Chondrocyte (in vitro differentiated cells): ENCODE measurements around the gene CRBN. TPM values are rescaled to one million over a fixed set of nuclear protein-coding genes. Genes with fewer than 3 reads are reported as not detected.
A peak's percentile ranks its signal among the peaks of the same experiment; 100 is the strongest.

Experiments
- DNase-seq: peaks from one replicate; pipeline ENCODE4 v3.0.0; 2021; ENCODE audit warnings: mixed read lengths, low spot score
- H3K27ac Mint-ChIP-seq: one replicate; pipeline ENCODE4 v1.8.0; 2021; ENCODE audit warnings: mild to moderate bottlenecking, moderate library complexity, mixed read lengths; ENCODE audit not compliant: unreplicated experiment
- H3K27me3 Mint-ChIP-seq: 2 replicates; pipeline ENCODE4 v1.8.0; 2021; ENCODE audit warnings: low read depth, mixed read lengths
- H3K36me3 Mint-ChIP-seq: 2 replicates; pipeline ENCODE4 v1.8.0; 2021; ENCODE audit warnings: low read depth, mixed read lengths
- H3K4me1 Mint-ChIP-seq: 2 replicates; pipeline ENCODE4 v1.8.0; 2021; ENCODE audit warnings: low read depth, mild to moderate bottlenecking, mixed read lengths
- H3K4me3 Mint-ChIP-seq: one replicate; pipeline ENCODE4 v1.8.0; 2021; ENCODE audit warnings: mild to moderate bottlenecking, moderate library complexity, mixed read lengths; ENCODE audit not compliant: unreplicated experiment
- H3K9me3 Mint-ChIP-seq: 2 replicates; pipeline ENCODE4 v1.8.0; 2021; ENCODE audit warnings: low read depth, mixed read lengths
- total RNA-seq: library from RNA; stranded (reverse); gene quantifications from 3 replicates; pipeline ENCODE4 v1.2.1, GENCODE V29; 2021
- TF ChIP-seq, protein P1 (sequence below): fragments of 200-600 bp; sonication (generic); IDR thresholded peaks from 2 replicates; pipeline ENCODE4 v1.5.0; 2021; ENCODE audit warnings: antibody characterized with exemption, mild to moderate bottlenecking, moderate library complexity

Gene CRBN
- total RNA-seq, 1 donor from 2014 or later: 28.0 TPM

DNA sequence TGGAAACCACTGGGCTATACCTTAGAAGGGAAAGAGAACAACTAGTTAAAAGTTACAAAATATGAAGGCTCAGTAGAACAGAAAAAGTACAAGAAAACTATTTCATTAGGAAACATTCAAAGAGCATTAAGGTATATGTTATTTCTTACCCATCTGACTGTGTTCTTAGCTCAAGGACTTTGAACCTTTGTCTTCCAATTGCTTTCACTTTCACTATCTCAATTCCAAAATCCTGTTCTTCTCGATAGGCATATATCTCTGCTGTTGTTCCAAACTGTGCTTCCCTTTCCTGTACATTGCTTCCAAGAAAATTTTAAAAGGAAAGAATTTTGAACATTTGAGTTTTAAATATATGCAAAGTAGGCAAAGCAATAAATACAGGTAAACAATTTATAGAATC lies 6.9 kb downstream of the CRBN start:
- DNase-seq: no peak
- H3K4me3 Mint-ChIP-seq: no peak overlapping the region
- H3K27ac Mint-ChIP-seq: no peak overlapping the region
- H3K4me1 Mint-ChIP-seq: peaks cover 8% of the 10 kb centered on the region
- TF ChIP-seq, protein P1, sequence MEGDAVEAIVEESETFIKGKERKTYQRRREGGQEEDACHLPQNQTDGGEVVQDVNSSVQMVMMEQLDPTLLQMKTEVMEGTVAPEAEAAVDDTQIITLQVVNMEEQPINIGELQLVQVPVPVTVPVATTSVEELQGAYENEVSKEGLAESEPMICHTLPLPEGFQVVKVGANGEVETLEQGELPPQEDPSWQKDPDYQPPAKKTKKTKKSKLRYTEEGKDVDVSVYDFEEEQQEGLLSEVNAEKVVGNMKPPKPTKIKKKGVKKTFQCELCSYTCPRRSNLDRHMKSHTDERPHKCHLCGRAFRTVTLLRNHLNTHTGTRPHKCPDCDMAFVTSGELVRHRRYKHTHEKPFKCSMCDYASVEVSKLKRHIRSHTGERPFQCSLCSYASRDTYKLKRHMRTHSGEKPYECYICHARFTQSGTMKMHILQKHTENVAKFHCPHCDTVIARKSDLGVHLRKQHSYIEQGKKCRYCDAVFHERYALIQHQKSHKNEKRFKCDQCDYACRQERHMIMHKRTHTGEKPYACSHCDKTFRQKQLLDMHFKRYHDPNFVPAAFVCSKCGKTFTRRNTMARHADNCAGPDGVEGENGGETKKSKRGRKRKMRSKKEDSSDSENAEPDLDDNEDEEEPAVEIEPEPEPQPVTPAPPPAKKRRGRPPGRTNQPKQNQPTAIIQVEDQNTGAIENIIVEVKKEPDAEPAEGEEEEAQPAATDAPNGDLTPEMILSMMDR: no peak
- no peaks in the 10 kb centered on the region for H3K27me3 Mint-ChIP-seq
- H3K9me3 Mint-ChIP-seq: no peaks in the 10 kb centered on the region
- peaks cover 5% of the 10 kb centered on the region for H3K36me3 Mint-ChIP-seq

- Mint-ChIP-seq H3K27me3 (no peaks in the 10 kb centered on the region), H3K36me3 (peaks cover 14% of the 10 kb centered on the region), H3K4me1 (no peaks in the 10 kb centered on the region), H3K4me3 (no peak overlapping the region), H3K9me3 (peaks cover 3% of the 10 kb centered on the region), H3K27ac (peak overlapping the region; percentile 12)
- DNase-seq: no peak
- TF ChIP-seq, protein P1: peak; percentile 77
Observed at GRCh38 chr3:3170998-3171397, 8.5 kb downstream of the CRBN start.

DNA sequence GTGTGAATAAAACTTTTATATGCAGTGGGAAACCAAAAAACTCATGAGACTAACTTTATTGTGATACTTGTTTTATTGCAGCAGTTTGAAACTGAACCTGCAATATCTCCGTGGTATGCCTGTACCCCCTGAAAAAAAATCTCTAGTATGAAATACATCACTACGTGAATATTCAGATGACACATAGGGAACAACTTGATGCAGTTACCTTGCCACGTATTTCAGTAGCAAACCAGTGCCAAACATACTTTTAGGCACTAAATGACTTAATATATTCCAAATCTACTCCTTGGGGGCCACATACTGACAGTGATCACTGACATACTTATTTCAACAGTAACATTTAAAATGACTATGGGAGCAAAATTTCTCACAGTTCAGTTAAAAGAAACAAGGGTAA lies 13.8 kb downstream of the CRBN start:
- Mint-ChIP-seq H3K27ac (no peak overlapping the region), H3K36me3 (peaks cover 33% of the 10 kb centered on the region), H3K4me1 (peaks cover 6% of the 10 kb centered on the region), H3K4me3 (no peak overlapping the region), H3K9me3 (peaks cover 16% of the 10 kb centered on the region), H3K27me3 (no peaks in the 10 kb centered on the region)
- no peak for DNase-seq
- TF ChIP-seq, protein P1: no peak

DNA sequence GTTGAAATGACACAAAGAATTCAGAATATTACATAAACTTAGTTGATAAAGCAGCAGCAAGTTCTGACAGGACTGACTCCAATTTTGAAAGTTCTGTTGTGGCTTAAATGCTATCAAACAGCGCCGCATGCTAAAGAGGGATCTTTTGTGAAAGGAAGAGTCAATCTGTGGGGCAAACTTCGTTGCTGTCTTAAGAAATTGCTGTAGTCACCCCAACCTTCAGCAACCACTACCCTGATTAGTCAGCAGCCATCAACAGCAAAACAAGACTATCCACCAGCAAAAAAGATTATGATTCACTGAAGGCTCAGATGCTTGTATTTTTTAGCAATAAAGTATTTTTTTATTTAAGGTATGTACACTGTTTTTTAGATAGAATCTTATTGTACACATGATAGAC lies 14.2 kb downstream of the CRBN start:
- Mint-ChIP-seq H3K36me3 (peaks cover 33% of the 10 kb centered on the region), H3K4me1 (peaks cover 11% of the 10 kb centered on the region)
- TF ChIP-seq, protein P1: no peak

DNA sequence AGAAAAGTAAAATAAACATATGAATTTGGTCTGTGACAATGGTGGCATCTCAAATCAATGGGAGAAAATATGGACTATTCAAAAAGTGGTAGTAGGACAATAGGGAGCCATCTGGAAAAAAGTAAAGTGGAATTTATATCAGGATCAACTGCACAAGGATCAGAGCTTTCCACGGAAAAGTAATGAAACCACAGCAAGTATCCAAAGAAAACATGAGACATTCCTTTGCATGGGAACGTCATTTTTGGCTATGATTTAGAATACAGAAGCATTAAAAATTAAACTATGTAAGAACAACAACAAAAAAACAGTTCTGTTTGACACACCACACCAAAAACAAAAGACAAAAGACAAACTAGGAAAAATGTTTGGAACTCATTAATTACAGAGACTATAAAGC lies 18.7 kb downstream of the CRBN start:
- Mint-ChIP-seq H3K9me3 (peaks cover 12% of the 10 kb centered on the region), H3K4me3 (no peak overlapping the region), H3K27me3 (no peaks in the 10 kb centered on the region), H3K4me1 (peaks cover 14% of the 10 kb centered on the region), H3K27ac (peak overlapping the region; percentile 75), H3K36me3 (peaks cover 27% of the 10 kb centered on the region)
- TF ChIP-seq, protein P1: no peak
- no peak for DNase-seq

More for the DNA sequence above, 14.2 kb downstream of the CRBN start:
- Mint-ChIP-seq H3K27ac (no peak overlapping the region), H3K4me3 (no peak overlapping the region), H3K27me3 (no peaks in the 10 kb centered on the region), H3K9me3 (peaks cover 16% of the 10 kb centered on the region)
- no peak for DNase-seq
